GM13976 (cell line): ENCODE measurements around the gene SLIT3.

Experiments
- DNase-seq: peaks from one replicate; pipeline ENCODE4 v3.0.0; 2012; ENCODE audit warnings: low spot score
- in situ Hi-C: fragments of 300-500 bp; cut with MboI; formaldehyde crosslinking; loops from one replicate; pipeline ENCODE4 v1.12.0; 2022; ENCODE audit warnings: low sequenced_read_pairs, mixed read lengths, inconsistent platforms; ENCODE audit not compliant: unreplicated experiment
- TF ChIP-seq, protein P1 (sequence below): IDR thresholded peaks from 2 replicates; pipeline ENCODE4 v1.5.1; 2012; ENCODE audit warnings: borderline replicate concordance, mild to moderate bottlenecking; ENCODE audit not compliant: insufficient read depth; ENCODE audit errors: extremely low read depth, missing control alignments, control extremely low read depth

Gene SLIT3

DNA sequence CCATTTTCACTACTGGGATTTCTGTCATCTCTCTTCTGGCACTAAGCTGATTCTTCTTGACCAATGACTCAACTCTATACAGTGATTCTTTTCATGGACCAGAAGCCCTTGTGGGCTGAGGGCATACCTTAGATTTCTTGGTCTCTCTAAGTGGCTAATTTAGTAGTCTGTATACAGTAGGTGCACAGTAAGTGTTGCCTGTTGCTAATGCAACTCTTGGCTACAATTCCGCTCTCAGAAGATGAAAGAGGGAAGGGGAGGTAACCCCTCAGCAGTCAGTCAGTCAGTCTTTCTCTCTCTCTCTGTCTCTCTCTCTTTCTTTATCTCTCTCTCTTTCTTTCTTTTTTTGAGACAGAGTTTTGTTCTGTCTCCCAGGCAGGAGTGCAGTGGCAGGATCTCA, 606.6 kb downstream of the SLIT3 start:
- TF ChIP-seq, protein P1, sequence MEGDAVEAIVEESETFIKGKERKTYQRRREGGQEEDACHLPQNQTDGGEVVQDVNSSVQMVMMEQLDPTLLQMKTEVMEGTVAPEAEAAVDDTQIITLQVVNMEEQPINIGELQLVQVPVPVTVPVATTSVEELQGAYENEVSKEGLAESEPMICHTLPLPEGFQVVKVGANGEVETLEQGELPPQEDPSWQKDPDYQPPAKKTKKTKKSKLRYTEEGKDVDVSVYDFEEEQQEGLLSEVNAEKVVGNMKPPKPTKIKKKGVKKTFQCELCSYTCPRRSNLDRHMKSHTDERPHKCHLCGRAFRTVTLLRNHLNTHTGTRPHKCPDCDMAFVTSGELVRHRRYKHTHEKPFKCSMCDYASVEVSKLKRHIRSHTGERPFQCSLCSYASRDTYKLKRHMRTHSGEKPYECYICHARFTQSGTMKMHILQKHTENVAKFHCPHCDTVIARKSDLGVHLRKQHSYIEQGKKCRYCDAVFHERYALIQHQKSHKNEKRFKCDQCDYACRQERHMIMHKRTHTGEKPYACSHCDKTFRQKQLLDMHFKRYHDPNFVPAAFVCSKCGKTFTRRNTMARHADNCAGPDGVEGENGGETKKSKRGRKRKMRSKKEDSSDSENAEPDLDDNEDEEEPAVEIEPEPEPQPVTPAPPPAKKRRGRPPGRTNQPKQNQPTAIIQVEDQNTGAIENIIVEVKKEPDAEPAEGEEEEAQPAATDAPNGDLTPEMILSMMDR, result no peak
- in situ Hi-C loops, result loop anchor here (25.0 kb wide), 1 partner anchor 432 kb away; no protein-coding TSS in a partner anchor
- DNase-seq, result no peak

DNA sequence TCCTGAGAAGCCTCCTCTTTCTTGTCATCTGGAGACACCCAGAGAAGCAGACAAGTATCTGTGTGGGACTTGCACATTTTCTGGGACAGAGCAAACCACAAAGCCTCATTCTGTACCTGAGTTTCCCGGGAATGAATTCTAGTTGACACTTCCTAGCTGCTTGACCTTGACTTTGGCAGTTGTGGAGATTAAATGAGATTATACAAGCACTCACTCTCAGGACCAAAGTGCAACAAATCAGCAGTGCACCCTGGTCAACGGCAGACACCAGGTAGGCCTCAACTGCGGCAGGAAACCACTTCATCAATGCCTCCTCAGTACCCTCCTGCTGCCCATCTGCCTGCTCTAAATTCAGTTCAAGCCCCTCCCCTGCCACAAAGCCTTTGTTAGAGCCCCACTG, 607.1 kb downstream of the SLIT3 start:
- no peak for DNase-seq
- TF ChIP-seq, protein P1, result no peak
- in situ Hi-C loops, result loop anchor here (25.0 kb wide), 1 partner anchor 432 kb away; no protein-coding TSS in a partner anchor

DNA sequence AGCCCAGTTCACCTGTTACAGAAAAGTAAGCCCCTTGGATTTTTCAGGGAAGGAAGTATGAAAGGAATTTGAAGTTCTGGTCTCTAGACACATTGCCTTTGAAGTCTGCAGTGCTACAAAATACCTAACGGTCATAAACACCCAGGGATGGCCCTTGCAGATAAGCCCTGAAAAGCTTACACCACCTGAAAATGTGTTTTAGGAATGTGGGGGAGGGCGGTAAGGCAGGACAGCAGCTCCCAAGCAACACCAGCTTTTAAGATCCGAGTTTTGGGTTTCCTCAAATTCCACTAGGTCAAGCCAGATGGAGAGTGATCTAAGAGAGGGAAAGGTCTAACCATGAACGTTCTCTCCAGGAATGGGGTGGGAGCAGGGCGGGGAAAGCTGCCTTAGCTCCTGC, 607.6 kb downstream of the SLIT3 start:
- in situ Hi-C loops, result loop anchor here (25.0 kb wide), 1 partner anchor 431 kb away; no protein-coding TSS in a partner anchor
- TF ChIP-seq, protein P1, result no peak
- no peak for DNase-seq

DNA sequence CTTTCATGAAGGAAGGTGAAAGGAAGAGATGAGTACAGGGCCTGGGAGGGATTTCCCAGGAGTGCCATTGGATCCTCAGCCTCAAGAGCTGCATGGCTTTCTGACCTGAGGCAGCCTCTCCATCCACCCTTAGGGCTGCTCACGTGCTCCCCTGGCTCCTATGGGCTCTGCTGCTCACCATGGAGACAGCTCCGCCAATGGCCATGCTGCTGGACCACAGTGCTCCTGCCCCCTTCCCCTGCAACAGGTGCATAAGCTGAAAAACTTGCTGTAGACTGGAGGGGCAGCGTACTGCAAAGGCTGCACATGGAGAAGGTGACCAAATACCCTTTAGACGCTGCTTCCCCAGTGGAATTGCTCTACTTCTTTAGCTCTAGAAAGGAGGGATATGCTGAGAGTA, 609.0 kb downstream of the SLIT3 start:
- DNase-seq, result no peak
- TF ChIP-seq, protein P1, result no peak
- in situ Hi-C loops, result loop anchor here (25.0 kb wide), 1 partner anchor 430 kb away; no protein-coding TSS in a partner anchor

DNA sequence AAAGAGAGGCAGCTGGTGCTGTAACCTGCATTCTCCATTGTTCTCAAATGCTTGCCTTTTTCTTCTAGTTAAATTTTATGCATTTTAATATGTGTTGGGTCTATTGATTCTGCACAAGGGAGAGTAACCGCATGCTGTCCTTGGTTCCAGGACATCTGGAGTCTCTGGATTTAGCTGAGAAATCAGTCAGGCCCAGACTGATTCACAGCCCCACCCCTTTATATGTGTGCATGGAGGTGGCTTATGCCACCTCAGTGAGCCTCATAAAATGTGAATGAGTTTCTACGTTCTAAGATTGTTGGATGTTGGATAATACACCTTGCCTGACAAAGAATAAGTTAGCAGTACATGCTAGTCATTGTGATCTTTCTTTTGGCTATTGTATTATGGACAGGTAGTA, 611.7 kb downstream of the SLIT3 start:
- in situ Hi-C loops, result loop anchor here (25.0 kb wide), 1 partner anchor 427 kb away; no protein-coding TSS in a partner anchor
- no peak for DNase-seq
- TF ChIP-seq, protein P1, result no peak

DNA sequence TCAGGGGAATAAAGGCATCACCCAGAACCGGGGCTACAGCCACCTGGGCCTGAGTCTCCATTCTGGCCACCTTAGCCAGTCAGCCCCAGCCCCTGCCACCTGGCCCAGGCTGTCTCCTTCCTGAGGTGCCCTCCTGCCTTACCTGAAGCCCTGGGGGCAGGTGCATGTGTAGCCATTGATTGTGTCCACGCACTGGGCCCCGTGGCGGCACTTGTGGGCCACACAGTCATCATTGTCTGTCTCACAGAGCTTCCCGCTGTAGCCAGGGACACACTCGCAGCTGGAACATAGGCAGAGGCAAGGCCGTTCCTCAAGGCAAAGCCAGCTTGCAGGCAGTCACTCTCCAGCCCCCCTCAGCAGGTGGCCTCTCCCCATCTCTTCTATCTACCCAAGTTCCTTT, 614.1 kb downstream of the SLIT3 start:
- in situ Hi-C loops, result loop anchor here (25.0 kb wide), 1 partner anchor 425 kb away; no protein-coding TSS in a partner anchor
- no peak for DNase-seq
- TF ChIP-seq, protein P1, result no peak

DNA sequence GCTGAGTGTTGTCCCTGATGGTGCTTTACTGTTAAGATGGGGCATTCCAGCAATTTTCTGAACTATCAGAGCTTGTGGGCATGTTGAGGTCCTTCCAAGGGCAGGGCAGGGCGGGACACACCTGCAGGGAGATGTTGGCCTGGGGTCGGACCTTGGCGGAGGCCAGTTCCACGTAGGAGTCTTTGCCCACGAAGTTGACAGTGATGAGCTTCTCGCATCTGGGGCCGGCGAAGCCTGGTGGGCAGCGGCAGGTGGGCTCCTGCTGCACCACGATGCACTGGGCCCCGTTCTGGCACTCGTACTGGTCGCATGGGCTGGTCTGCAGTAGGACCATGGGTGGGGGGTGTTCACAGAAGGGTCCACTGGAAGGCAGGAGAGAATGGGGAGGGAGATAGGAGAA, 615.4 kb downstream of the SLIT3 start:
- in situ Hi-C loops, result loop anchor here (25.0 kb wide), 1 partner anchor 423 kb away; no protein-coding TSS in a partner anchor
- no peak for DNase-seq

More for the DNA sequence above, 615.4 kb downstream of the SLIT3 start:
- TF ChIP-seq, protein P1, result no peak
